GM12864 (cell line): ENCODE measurements around the gene LYPD5.
"Not testable (repeated sequence)": the region's sequence is repeated elsewhere in the genome, so short reads cannot be mapped to it uniquely, and the experiment has no call there.

Experiments used
- DNase-seq: peaks from one replicate; pipeline ENCODE4 v3.0.0-alpha.2; 2011; ENCODE audit warnings: low read depth
- H3K4me3 ChIP-seq: 2 replicates; pipeline ENCODE4 v1.5.1; 2011; ENCODE audit warnings: mild to moderate bottlenecking, low read depth, low read length, control low read depth
- CTCF ChIP-seq: IDR thresholded peaks from 2 replicates; pipeline ENCODE4 v1.5.1; 2011; ENCODE audit warnings: low read depth, mild to moderate bottlenecking, moderate library complexity, low read length, control low read depth, inconsistent platforms; ENCODE audit errors: missing control alignments

The LYPD5 gene

GRCh38 chr19:43778651-43779050 lies 23.6 kb downstream of the LYPD5 start:
- TF ChIP-seq CTCF, result no peak
- no peak for DNase-seq
- H3K4me3 ChIP-seq, result peak overlapping the region; percentile 84

GRCh38 chr19:43777163-43777695 lies 25.0 kb downstream of the LYPD5 start:
- DNase-seq, result no peak
- no peak for TF ChIP-seq CTCF
- peak overlapping the region; percentile 54 for H3K4me3 ChIP-seq

- TF ChIP-seq CTCF, result no peak
- peak overlapping the region; percentile 54 for H3K4me3 ChIP-seq
- no peak for DNase-seq
Observed at GRCh38 chr19:43776286-43776685, 26.0 kb downstream of the LYPD5 start.

GRCh38 chr19:43775299-43775890 lies 26.9 kb downstream of the LYPD5 start:
- H3K4me3 ChIP-seq, result no peak overlapping the region
- DNase-seq, result no peak
- TF ChIP-seq CTCF, result no peak

GRCh38 chr19:43774940-43775258 lies 27.3 kb downstream of the LYPD5 start:
- not testable (repeated sequence) for DNase-seq, H3K4me3 ChIP-seq

GRCh38 chr19:43774103-43774939 lies 27.9 kb downstream of the LYPD5 start:
- no peak for TF ChIP-seq CTCF
- no peak for DNase-seq
- H3K4me3 ChIP-seq, result no peak overlapping the region

GRCh38 chr19:43773725-43774102 lies 28.5 kb downstream of the LYPD5 start:
- H3K4me3 ChIP-seq, result no peak overlapping the region
- no peak for TF ChIP-seq CTCF
- DNase-seq, result no peak
